NB4 (cell line): ENCODE measurements around the gene CLOCK.

Experiments used
- DNase-seq: peaks from one replicate; pipeline ENCODE4 v3.0.0; 2010; ENCODE audit warnings: low read depth
- H3K4me3 ChIP-seq: one replicate; pipeline ENCODE4 v1.5.1; 2011; ENCODE audit warnings: mild to moderate bottlenecking, low read depth, low read length, moderate library complexity
- CTCF ChIP-seq: IDR thresholded peaks from one replicate; pipeline ENCODE4 v1.5.1; 2012; ENCODE audit warnings: low read depth, low read length
- MYC ChIP-seq: IDR thresholded peaks from 2 replicates; pipeline ENCODE4 v1.6.1; 2011; ENCODE audit warnings: low read depth, low read length
- POLR2A ChIP-seq: IDR thresholded peaks from 2 replicates; pipeline ENCODE4 v1.6.1; 2011; ENCODE audit warnings: mild to moderate bottlenecking; ENCODE audit not compliant: insufficient read length; ENCODE audit errors: extremely low read depth
- TF ChIP-seq, protein P1 (sequence below): IDR thresholded peaks from 2 replicates; pipeline ENCODE4 v1.6.1; 2011; ENCODE audit warnings: low read depth, low read length

Gene CLOCK

DNA sequence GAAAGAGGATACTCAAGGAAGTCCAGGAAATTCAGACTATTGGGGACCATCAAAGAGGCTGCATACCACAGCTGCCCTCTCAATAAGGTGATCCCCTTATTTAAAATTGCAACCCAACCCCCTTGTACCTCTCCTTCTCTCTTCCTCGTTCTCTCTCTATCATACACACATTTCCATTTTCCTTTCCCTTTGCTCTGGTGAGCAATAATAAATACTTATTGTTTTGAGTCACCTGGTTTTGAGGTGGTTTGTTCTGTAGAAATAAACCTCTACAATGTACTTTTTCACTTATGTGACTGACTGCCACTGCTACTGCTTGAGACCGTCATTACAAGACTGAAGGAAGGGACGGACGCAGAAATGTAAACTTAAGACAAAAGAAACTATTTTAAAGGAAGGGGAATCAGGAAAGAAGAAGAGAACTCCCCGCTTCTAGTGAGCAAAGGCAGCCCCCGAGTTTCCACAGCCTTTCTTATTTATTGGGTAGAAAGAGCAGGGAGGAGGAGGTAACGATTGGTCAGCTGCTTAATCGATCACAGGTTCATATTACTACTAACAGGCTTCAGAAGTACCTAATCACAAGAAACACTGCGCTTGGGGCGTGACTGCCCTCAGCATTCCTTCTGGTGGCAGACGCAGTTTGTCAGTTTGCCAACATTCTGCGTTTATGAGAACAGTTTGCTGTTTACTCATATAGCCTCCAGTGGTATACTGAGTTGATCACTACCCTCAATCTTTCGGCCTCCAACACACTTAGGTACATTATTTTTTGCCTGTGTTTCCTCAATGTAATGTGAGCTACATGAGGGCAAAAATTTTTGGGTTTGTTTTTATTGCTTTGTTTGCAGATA, 167.9 kb downstream of the CLOCK start:
- TF ChIP-seq, protein P1, sequence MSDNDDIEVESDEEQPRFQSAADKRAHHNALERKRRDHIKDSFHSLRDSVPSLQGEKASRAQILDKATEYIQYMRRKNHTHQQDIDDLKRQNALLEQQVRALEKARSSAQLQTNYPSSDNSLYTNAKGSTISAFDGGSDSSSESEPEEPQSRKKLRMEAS, result no peak
- no peak for TF ChIP-seq MYC
- TF ChIP-seq POLR2A, result no peak
- no peak for TF ChIP-seq CTCF
- DNase-seq, result no peak

More for the DNA sequence above, 167.9 kb downstream of the CLOCK start:
- no peak overlapping the region for H3K4me3 ChIP-seq
